ENCODE measurements around the gene GUSB. TPM values are rescaled to one million over a fixed set of nuclear protein-coding genes. Genes with fewer than 3 reads are reported as not detected.

Gene GUSB
- total RNA-seq, 3 donors from 2014 or later, result 27.7 to 35.2 (median 33.8) TPM

GRCh38 chr7:65978891-65979582 is 3.0 kb downstream of the GUSB start:
- Histone ChIP-seq H3K36me3 (no peaks in the 10 kb centered on the region), H3K27ac (no peak overlapping the region), H3K4me1 (peaks cover 0 to 3% of the 10 kb centered on the region in 2 donors), H3K4me3 (no peak overlapping the region), H3K9me3 (no peaks in the 10 kb centered on the region), H3K27me3 (no peaks in the 10 kb centered on the region)
- no peak for TF ChIP-seq POLR2A (IDR thresholded peaks at IDR 0.05)
- TF ChIP-seq, protein P1, sequence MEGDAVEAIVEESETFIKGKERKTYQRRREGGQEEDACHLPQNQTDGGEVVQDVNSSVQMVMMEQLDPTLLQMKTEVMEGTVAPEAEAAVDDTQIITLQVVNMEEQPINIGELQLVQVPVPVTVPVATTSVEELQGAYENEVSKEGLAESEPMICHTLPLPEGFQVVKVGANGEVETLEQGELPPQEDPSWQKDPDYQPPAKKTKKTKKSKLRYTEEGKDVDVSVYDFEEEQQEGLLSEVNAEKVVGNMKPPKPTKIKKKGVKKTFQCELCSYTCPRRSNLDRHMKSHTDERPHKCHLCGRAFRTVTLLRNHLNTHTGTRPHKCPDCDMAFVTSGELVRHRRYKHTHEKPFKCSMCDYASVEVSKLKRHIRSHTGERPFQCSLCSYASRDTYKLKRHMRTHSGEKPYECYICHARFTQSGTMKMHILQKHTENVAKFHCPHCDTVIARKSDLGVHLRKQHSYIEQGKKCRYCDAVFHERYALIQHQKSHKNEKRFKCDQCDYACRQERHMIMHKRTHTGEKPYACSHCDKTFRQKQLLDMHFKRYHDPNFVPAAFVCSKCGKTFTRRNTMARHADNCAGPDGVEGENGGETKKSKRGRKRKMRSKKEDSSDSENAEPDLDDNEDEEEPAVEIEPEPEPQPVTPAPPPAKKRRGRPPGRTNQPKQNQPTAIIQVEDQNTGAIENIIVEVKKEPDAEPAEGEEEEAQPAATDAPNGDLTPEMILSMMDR (IDR thresholded peaks at IDR 0.05), result no peak
- TF ChIP-seq POLR2AphosphoS5 (IDR thresholded peaks at IDR 0.05), result no peak
- intact Hi-C loops (cut with DNase I; ENCODE audit: low total_unique reads), result no loop called here
- no peak for DNase-seq (ENCODE audit: low spot score in 2 of 2)

DNA sequence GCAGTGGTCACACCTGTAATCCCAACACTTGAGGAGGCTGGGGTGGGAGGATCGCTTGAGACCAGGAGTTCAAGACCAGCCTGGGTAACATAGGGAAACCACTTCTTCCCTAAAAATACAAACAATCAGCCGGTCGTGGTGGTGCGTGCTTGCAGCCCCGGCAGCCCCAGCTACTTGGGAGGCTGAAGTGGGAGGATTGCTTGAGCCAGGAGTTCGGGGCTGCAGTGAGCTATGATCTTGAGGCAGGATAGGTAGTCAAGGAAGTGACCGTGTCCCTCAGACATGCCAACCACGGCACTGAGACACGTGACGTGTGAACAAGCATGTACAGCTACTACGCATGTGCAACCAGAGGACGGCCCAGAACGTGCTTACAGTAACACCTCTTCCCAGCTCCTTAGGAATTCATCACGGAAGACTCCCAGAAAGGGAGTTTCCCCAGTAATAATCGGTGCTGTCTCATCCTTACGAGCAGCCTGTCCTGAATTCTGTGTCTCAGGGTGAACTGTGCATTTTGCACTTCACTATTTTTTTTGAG is 5.3 kb downstream of the GUSB start:
- Histone ChIP-seq H3K9me3 (no peaks in the 10 kb centered on the region), H3K27me3 (no peaks in the 10 kb centered on the region), H3K27ac (no peak overlapping the region), H3K4me1 (peaks cover 0 to 3% of the 10 kb centered on the region in 2 donors), H3K36me3 (no peaks in the 10 kb centered on the region), H3K4me3 (no peak overlapping the region)
- DNase-seq (ENCODE audit: low spot score in 2 of 2), result no peak
- intact Hi-C loops (cut with DNase I; ENCODE audit: low total_unique reads), result no loop called here
- TF ChIP-seq POLR2AphosphoS5 (IDR thresholded peaks at IDR 0.05) (no peak), POLR2A (IDR thresholded peaks at IDR 0.05) (no peak)
- TF ChIP-seq, protein P1 (IDR thresholded peaks at IDR 0.05), result no peak

DNA sequence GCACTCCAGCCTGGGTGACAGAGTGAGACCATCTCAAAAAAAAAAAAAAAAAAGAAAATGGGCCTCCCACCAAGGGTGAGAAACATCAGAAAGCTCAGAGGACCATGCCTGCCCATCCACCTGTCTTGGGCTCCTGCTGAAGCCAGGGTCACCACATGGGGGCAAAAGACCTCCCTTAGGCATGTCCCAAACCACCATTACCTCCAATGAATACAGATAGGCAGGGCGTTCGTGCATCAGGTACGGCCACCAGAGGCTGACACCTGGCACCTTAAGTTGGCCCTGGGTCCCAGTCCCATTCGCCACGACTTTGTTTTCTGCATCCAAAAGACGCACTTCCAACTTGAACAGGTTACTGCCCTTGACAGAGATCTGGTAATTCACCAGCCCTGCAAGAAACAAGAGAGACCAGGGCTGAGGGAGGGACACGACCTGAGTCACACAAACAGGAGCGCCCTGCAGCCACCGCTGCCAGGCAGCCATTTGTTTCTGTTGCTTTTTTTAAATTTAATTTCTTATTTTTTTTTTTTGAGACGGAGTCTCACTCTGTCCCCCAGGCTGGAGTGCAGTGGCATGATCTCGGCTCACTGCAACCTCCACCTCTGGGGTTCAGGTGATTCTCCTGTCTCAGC is 6.1 kb downstream of the GUSB start:
- H3K36me3 ChIP-seq, result no peaks in the 10 kb centered on the region
- intact Hi-C loops (cut with DNase I; ENCODE audit: low total_unique reads), result no loop called here

GRCh38 chr7:65974876-65975275 is 7.1 kb downstream of the GUSB start:
- no peak for TF ChIP-seq POLR2AphosphoS5 (IDR thresholded peaks at IDR 0.05)
- TF ChIP-seq, protein P1 (IDR thresholded peaks at IDR 0.05), result no peak
- TF ChIP-seq POLR2A (IDR thresholded peaks at IDR 0.05), result no peak
- no peaks in the 10 kb centered on the region for H3K4me1 ChIP-seq
- H3K9me3 ChIP-seq, result no peaks in the 10 kb centered on the region
- H3K36me3 ChIP-seq, result no peaks in the 10 kb centered on the region
- intact Hi-C loops (cut with DNase I; ENCODE audit: low total_unique reads), result no loop called here
- no peak for DNase-seq (ENCODE audit: low spot score in 2 of 2)
- no peak overlapping the region for H3K4me3 ChIP-seq
- H3K27me3 ChIP-seq, result no peaks in the 10 kb centered on the region
- H3K27ac ChIP-seq, result no peak overlapping the region

More for the DNA sequence above, 6.1 kb downstream of the GUSB start:
- Histone ChIP-seq H3K9me3 (no peaks in the 10 kb centered on the region), H3K27me3 (no peaks in the 10 kb centered on the region), H3K4me1 (peaks cover 0 to 3% of the 10 kb centered on the region in 2 donors), H3K4me3 (no peak overlapping the region), H3K27ac (no peak overlapping the region)
- DNase-seq (ENCODE audit: low spot score in 2 of 2), result no peak
- TF ChIP-seq, protein P1 (IDR thresholded peaks at IDR 0.05), result no peak
- no peak for TF ChIP-seq POLR2A (IDR thresholded peaks at IDR 0.05)
- TF ChIP-seq POLR2AphosphoS5 (IDR thresholded peaks at IDR 0.05), result no peak

DNA sequence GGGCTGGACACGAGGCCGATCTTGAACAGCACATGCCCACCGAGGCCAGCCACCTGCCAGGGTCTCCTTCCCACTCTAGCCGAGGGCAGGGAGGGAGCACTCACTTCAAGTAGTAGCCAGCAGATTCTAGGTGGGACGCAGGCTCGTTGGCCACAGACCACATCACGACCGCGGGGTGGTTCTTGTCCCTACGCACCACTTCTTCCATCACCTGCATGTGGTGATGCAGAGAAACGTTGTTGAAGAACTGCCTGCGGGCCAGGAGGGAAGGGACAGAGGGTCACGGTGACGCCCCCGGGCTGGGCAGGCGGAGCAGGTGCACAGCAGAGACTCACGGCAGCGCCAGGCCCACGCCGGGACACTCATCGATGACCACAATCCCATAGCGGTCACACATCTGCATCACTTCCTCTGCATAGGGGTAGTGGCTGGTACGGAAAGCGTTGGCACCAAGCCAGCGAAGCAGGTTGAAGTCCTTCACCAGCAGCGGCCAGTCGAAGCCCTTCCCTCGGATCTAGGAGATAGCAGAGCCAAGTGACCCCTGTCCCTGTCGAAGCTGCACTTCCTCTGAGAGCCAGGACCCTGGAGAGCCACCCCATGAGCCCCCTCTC is 7.7 kb downstream of the GUSB start:
- DNase-seq (ENCODE audit: low spot score in 2 of 2), result peak in 1 of 2 donors; percentile 44
- Histone ChIP-seq H3K9me3 (no peaks in the 10 kb centered on the region), H3K4me1 (no peaks in the 10 kb centered on the region), H3K36me3 (no peaks in the 10 kb centered on the region), H3K27me3 (no peaks in the 10 kb centered on the region), H3K27ac (no peak overlapping the region), H3K4me3 (no peak overlapping the region)
- intact Hi-C loops (cut with DNase I; ENCODE audit: low total_unique reads), result no loop called here
- TF ChIP-seq POLR2AphosphoS5 (IDR thresholded peaks at IDR 0.05), result no peak
- TF ChIP-seq, protein P1 (IDR thresholded peaks at IDR 0.05), result no peak
- no peak for TF ChIP-seq POLR2A (IDR thresholded peaks at IDR 0.05)
